ENCODE measurements around the gene NFATC2. TPM values are rescaled to one million over a fixed set of nuclear protein-coding genes. Genes with fewer than 3 reads are reported as not detected.

Gene NFATC2
- total and polyA plus RNA-seq, 2 of the 8 experiments (the other 6 are each of a cell fraction or from before 2014, with no cell fraction given) = 0.27 to 0.91 TPM

DNA sequence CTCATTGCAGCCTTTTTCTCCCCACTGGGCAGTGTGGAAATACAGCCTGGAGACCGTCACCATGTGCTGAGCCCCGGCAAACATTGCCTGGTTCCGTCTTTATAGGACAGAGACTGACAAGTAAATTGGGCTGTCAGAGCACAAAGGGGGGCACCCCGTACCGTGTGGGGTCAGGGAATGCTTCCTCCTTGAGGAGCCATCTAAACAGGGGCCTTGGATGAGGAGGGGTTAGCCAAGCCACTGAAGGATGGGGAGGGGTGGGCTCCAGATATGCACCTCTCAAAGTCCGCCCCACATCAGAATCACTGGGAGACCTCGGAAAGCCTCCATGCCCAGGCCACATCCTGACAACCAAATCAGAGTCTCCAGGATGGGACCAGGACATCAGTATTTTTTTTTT lies 73.9 kb downstream of the NFATC2 start (continued):
- TF ChIP-seq, protein P1, sequence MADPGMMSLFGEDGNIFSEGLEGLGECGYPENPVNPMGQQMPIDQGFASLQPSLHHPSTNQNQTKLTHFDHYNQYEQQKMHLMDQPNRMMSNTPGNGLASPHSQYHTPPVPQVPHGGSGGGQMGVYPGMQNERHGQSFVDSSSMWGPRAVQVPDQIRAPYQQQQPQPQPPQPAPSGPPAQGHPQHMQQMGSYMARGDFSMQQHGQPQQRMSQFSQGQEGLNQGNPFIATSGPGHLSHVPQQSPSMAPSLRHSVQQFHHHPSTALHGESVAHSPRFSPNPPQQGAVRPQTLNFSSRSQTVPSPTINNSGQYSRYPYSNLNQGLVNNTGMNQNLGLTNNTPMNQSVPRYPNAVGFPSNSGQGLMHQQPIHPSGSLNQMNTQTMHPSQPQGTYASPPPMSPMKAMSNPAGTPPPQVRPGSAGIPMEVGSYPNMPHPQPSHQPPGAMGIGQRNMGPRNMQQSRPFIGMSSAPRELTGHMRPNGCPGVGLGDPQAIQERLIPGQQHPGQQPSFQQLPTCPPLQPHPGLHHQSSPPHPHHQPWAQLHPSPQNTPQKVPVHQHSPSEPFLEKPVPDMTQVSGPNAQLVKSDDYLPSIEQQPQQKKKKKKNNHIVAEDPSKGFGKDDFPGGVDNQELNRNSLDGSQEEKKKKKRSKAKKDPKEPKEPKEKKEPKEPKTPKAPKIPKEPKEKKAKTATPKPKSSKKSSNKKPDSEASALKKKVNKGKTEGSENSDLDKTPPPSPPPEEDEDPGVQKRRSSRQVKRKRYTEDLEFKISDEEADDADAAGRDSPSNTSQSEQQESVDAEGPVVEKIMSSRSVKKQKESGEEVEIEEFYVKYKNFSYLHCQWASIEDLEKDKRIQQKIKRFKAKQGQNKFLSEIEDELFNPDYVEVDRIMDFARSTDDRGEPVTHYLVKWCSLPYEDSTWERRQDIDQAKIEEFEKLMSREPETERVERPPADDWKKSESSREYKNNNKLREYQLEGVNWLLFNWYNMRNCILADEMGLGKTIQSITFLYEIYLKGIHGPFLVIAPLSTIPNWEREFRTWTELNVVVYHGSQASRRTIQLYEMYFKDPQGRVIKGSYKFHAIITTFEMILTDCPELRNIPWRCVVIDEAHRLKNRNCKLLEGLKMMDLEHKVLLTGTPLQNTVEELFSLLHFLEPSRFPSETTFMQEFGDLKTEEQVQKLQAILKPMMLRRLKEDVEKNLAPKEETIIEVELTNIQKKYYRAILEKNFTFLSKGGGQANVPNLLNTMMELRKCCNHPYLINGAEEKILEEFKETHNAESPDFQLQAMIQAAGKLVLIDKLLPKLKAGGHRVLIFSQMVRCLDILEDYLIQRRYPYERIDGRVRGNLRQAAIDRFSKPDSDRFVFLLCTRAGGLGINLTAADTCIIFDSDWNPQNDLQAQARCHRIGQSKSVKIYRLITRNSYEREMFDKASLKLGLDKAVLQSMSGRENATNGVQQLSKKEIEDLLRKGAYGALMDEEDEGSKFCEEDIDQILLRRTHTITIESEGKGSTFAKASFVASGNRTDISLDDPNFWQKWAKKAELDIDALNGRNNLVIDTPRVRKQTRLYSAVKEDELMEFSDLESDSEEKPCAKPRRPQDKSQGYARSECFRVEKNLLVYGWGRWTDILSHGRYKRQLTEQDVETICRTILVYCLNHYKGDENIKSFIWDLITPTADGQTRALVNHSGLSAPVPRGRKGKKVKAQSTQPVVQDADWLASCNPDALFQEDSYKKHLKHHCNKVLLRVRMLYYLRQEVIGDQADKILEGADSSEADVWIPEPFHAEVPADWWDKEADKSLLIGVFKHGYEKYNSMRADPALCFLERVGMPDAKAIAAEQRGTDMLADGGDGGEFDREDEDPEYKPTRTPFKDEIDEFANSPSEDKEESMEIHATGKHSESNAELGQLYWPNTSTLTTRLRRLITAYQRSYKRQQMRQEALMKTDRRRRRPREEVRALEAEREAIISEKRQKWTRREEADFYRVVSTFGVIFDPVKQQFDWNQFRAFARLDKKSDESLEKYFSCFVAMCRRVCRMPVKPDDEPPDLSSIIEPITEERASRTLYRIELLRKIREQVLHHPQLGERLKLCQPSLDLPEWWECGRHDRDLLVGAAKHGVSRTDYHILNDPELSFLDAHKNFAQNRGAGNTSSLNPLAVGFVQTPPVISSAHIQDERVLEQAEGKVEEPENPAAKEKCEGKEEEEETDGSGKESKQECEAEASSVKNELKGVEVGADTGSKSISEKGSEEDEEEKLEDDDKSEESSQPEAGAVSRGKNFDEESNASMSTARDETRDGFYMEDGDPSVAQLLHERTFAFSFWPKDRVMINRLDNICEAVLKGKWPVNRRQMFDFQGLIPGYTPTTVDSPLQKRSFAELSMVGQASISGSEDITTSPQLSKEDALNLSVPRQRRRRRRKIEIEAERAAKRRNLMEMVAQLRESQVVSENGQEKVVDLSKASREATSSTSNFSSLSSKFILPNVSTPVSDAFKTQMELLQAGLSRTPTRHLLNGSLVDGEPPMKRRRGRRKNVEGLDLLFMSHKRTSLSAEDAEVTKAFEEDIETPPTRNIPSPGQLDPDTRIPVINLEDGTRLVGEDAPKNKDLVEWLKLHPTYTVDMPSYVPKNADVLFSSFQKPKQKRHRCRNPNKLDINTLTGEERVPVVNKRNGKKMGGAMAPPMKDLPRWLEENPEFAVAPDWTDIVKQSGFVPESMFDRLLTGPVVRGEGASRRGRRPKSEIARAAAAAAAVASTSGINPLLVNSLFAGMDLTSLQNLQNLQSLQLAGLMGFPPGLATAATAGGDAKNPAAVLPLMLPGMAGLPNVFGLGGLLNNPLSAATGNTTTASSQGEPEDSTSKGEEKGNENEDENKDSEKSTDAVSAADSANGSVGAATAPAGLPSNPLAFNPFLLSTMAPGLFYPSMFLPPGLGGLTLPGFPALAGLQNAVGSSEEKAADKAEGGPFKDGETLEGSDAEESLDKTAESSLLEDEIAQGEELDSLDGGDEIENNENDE (IDR thresholded peaks at IDR 0.05; ENCODE audit: insufficient replicate concordance, low read length) = no peak
